Progenitor cell of endocrine pancreas (in vitro differentiated cells): ENCODE results near the gene EPB41L4B. TPM values are rescaled to one million over a fixed set of nuclear protein-coding genes. Genes with fewer than 3 reads are reported as not detected.

ENCODE experiments used
- DNase-seq: peaks from one replicate; pipeline ENCODE4 v3.0.0; 2021; ENCODE audit warnings: low spot score; ENCODE audit not compliant: unreplicated experiment
- H3K27ac Mint-ChIP-seq: 2 replicates; pipeline ENCODE4 v1.8.0; 2021; ENCODE audit warnings: mild to moderate bottlenecking, moderate library complexity, mixed read lengths
- H3K27me3 Mint-ChIP-seq: 2 replicates; pipeline ENCODE4 v1.8.0; 2021; ENCODE audit warnings: mixed read lengths
- H3K36me3 Mint-ChIP-seq: 2 replicates; pipeline ENCODE4 v1.8.0; 2022; ENCODE audit warnings: mixed read lengths; ENCODE audit not compliant: insufficient read depth
- H3K4me1 Mint-ChIP-seq: 2 replicates; pipeline ENCODE4 v1.8.0; 2021; ENCODE audit warnings: low read depth, mixed read lengths
- H3K4me3 Mint-ChIP-seq: 2 replicates; pipeline ENCODE4 v1.8.0; 2021; ENCODE audit warnings: low read depth, mild to moderate bottlenecking, moderate library complexity, mixed read lengths
- H3K9me3 Mint-ChIP-seq: 2 replicates; pipeline ENCODE4 v1.8.0; 2021; ENCODE audit warnings: low read depth, mixed read lengths
- CTCF ChIP-seq: fragments of 200-600 bp; sonication (generic); IDR thresholded peaks from one replicate; pipeline ENCODE4 v1.5.0; 2021; ENCODE audit warnings: antibody characterized with exemption, mild to moderate bottlenecking; ENCODE audit not compliant: unreplicated experiment
- total RNA-seq: library from RNA; stranded (reverse); gene quantifications from 2 replicates; pipeline ENCODE4 v1.2.1, GENCODE V29; 2021

EPB41L4B gene
- total RNA-seq, 1 donor from 2014 or later = 7.7 TPM

GRCh38 chr9:109307380-109308240, 13.2 kb downstream of the EPB41L4B start:
- no peak for TF ChIP-seq CTCF
- Mint-ChIP-seq H3K4me1 (peaks cover 6% of the 10 kb centered on the region), H3K27ac (no peak overlapping the region), H3K36me3 (no peaks in the 10 kb centered on the region), H3K9me3 (no peaks in the 10 kb centered on the region), H3K4me3 (no peak overlapping the region), H3K27me3 (no peaks in the 10 kb centered on the region)
- no peak for DNase-seq

- no peak overlapping the region for H3K4me3 Mint-ChIP-seq
- H3K9me3 Mint-ChIP-seq = no peaks in the 10 kb centered on the region
- H3K27me3 Mint-ChIP-seq = no peaks in the 10 kb centered on the region
- H3K36me3 Mint-ChIP-seq = no peaks in the 10 kb centered on the region
- peaks cover 3% of the 10 kb centered on the region for H3K4me1 Mint-ChIP-seq
- no peak overlapping the region for H3K27ac Mint-ChIP-seq
- TF ChIP-seq CTCF = no peak
- no peak for DNase-seq
These were observed 15.1 kb downstream of the EPB41L4B start for GRCh38 chr9:109305801-109306200.

GRCh38 chr9:109304347-109304746, 16.5 kb downstream of the EPB41L4B start:
- peaks cover 3% of the 10 kb centered on the region for H3K4me1 Mint-ChIP-seq
- no peaks in the 10 kb centered on the region for H3K27me3 Mint-ChIP-seq
- H3K9me3 Mint-ChIP-seq = peaks cover 2% of the 10 kb centered on the region
- no peak for TF ChIP-seq CTCF
- H3K36me3 Mint-ChIP-seq = no peaks in the 10 kb centered on the region
- no peak for DNase-seq
- no peak overlapping the region for H3K4me3 Mint-ChIP-seq
- no peak overlapping the region for H3K27ac Mint-ChIP-seq

- TF ChIP-seq CTCF = no peak
- no peak overlapping the region for H3K27ac Mint-ChIP-seq
- H3K4me3 Mint-ChIP-seq = no peak overlapping the region
- H3K36me3 Mint-ChIP-seq = no peaks in the 10 kb centered on the region
- DNase-seq = no peak
- peaks cover 2% of the 10 kb centered on the region for H3K9me3 Mint-ChIP-seq
- no peaks in the 10 kb centered on the region for H3K27me3 Mint-ChIP-seq
- peaks cover 3% of the 10 kb centered on the region for H3K4me1 Mint-ChIP-seq
These were observed 17.0 kb downstream of the EPB41L4B start for GRCh38 chr9:109303900-109304299.

- no peak for TF ChIP-seq CTCF
- DNase-seq = no peak
- Mint-ChIP-seq H3K4me1 (peaks cover 3% of the 10 kb centered on the region), H3K4me3 (no peak overlapping the region), H3K9me3 (peaks cover 2% of the 10 kb centered on the region), H3K36me3 (no peaks in the 10 kb centered on the region), H3K27ac (no peak overlapping the region), H3K27me3 (no peaks in the 10 kb centered on the region)
These were observed 18.3 kb downstream of the EPB41L4B start for GRCh38 chr9:109302606-109303005.
